Activated CD8-positive, alpha-beta memory T cell treated with anti-CD3 and anti-CD28 coated beads, Interleukin-2, amount 50 U/mL, for 1 hour (primary cell): ENCODE data around the gene NSL1.
"Not testable (repeated sequence)": the region's sequence is repeated elsewhere in the genome, so short reads cannot be mapped to it uniquely, and the experiment has no call there.

ENCODE experiments used
- DNase-seq: peaks from one replicate; pipeline ENCODE4 v3.0.0-alpha.2; 2020; ENCODE audit errors: extremely low read depth

Gene NSL1

GRCh38 chr1:212791676-212792395, at the start of gene NSL1, which contains the start of gene TATDN3:
TSS of gene NSL1 (minus strand) at chr1:212791777. CDS start at chr1:212791763, 14 bp downstream.
TSS of gene TATDN3 (plus strand) at chr1:212791894. CDS start at chr1:212791922, 28 bp downstream.
- DNase-seq, result peak; percentile 68

GRCh38 chr1:212838145-212838544, 46.6 kb upstream of the NSL1 start:
- DNase-seq, result no peak

- not testable (repeated sequence) for DNase-seq
Measured at GRCh38 chr1:212833211-212834207, 41.9 kb upstream of the NSL1 start.

GRCh38 chr1:212828395-212828794, 36.8 kb upstream of the NSL1 start:
- no peak for DNase-seq

- DNase-seq, result no peak
Measured at GRCh38 chr1:212827831-212828278, 36.3 kb upstream of the NSL1 start.

GRCh38 chr1:212827171-212827776, 35.7 kb upstream of the NSL1 start:
- DNase-seq, result no peak

- DNase-seq, result no peak
Measured at GRCh38 chr1:212825798-212826452, 34.3 kb upstream of the NSL1 start.

GRCh38 chr1:212824201-212824600, 32.6 kb upstream of the NSL1 start:
- no peak for DNase-seq

- no peak for DNase-seq
Measured at GRCh38 chr1:212822956-212823355, 31.4 kb upstream of the NSL1 start.

GRCh38 chr1:212820969-212821368, 29.4 kb upstream of the NSL1 start:
- DNase-seq, result no peak

- DNase-seq, result no peak
Measured at GRCh38 chr1:212819726-212820125, 28.1 kb upstream of the NSL1 start.

- no peak for DNase-seq
Measured at GRCh38 chr1:212816567-212817278, 25.1 kb upstream of the NSL1 start.

- DNase-seq, result no peak
Measured at GRCh38 chr1:212814537-212815334, 23.2 kb upstream of the NSL1 start.

GRCh38 chr1:212805767-212806166, 14.2 kb upstream of the NSL1 start:
- DNase-seq, result no peak

GRCh38 chr1:212797681-212798080, 6.1 kb upstream of the NSL1 start:
- DNase-seq, result no peak

- DNase-seq, result no peak
Measured at GRCh38 chr1:212794561-212795014, 3.0 kb upstream of the NSL1 start.

GRCh38 chr1:212792396-212792908, 875 bp upstream of the NSL1 start:
- no peak for DNase-seq

GRCh38 chr1:212791261-212791675, 309 bp downstream of the NSL1 start:
- no peak for DNase-seq

GRCh38 chr1:212785871-212786270, 5.7 kb downstream of the NSL1 start:
- no peak for DNase-seq

- DNase-seq, result no peak
Measured at GRCh38 chr1:212783976-212784375, 7.6 kb downstream of the NSL1 start.
